NK-92 treated with Interleukin-12 subunit alpha and Interleukin-12 subunit beta, amount 100 ng/mL, for 24 hours (cell line): ENCODE measurements around the gene TNS1.

ENCODE experiments used
- DNase-seq: peaks from one replicate; lab custom pipeline; 2025; lab: John Stamatoyannopoulos, UW

Gene TNS1

GRCh38 chr2:217956586-217957457, 46.0 kb downstream of the TNS1 start:
- no peak for DNase-seq

- DNase-seq = no peak
These were observed 46.8 kb downstream of the TNS1 start for GRCh38 chr2:217955881-217956493.

GRCh38 chr2:217954971-217955740, 47.6 kb downstream of the TNS1 start:
- no peak for DNase-seq

- DNase-seq = no peak
These were observed 48.3 kb downstream of the TNS1 start for GRCh38 chr2:217954469-217954868.

GRCh38 chr2:217954051-217954450, 48.7 kb downstream of the TNS1 start:
- DNase-seq = no peak

- no peak for DNase-seq
These were observed 49.3 kb downstream of the TNS1 start for GRCh38 chr2:217953531-217953932.

- DNase-seq = no peak
These were observed 49.7 kb downstream of the TNS1 start for GRCh38 chr2:217953011-217953481.

GRCh38 chr2:217952409-217952808, 50.4 kb downstream of the TNS1 start:
- no peak for DNase-seq

- DNase-seq = no peak
These were observed 51.1 kb downstream of the TNS1 start for GRCh38 chr2:217951521-217952247.

- no peak for DNase-seq
These were observed 51.7 kb downstream of the TNS1 start for GRCh38 chr2:217951091-217951490.

GRCh38 chr2:217950401-217950871, 52.4 kb downstream of the TNS1 start:
- DNase-seq = no peak

- DNase-seq = no peak
These were observed 53.3 kb downstream of the TNS1 start for GRCh38 chr2:217949447-217949846.

GRCh38 chr2:217948897-217949296, 53.9 kb downstream of the TNS1 start:
- DNase-seq = no peak

GRCh38 chr2:217948351-217948791, 54.4 kb downstream of the TNS1 start:
- no peak for DNase-seq

GRCh38 chr2:217947383-217948350, 55.1 kb downstream of the TNS1 start:
- DNase-seq = no peak

GRCh38 chr2:217946051-217946450, 56.7 kb downstream of the TNS1 start:
- no peak for DNase-seq

- DNase-seq = no peak
These were observed 57.3 kb downstream of the TNS1 start for GRCh38 chr2:217945530-217945929.

GRCh38 chr2:217944923-217945322, 57.9 kb downstream of the TNS1 start:
- DNase-seq = no peak

GRCh38 chr2:217944366-217944765, 58.4 kb downstream of the TNS1 start:
- DNase-seq = no peak
